ENCODE measurements around the gene ATOX1. TPM values are rescaled to one million over a fixed set of nuclear protein-coding genes. Genes with fewer than 3 reads are reported as not detected.

The ATOX1 gene
- total RNA-seq, 1 experiment from 2014 or later, result 202 TPM

- Histone ChIP-seq H3K4me3 (ENCODE audit: low read depth in 2 of 2, low read length in 2 of 2) (peak overlapping the region in 1 of 2 experiments; percentile 7; a peak in 1 of 4 replicates), H3K27me3 (ENCODE audit: control insufficient read depth, insufficient read depth, low read length) (no peaks in the 10 kb centered on the region), H3K36me3 (ENCODE audit: control insufficient read depth, insufficient read depth, low read length) (no peaks in the 10 kb centered on the region), H3K27ac (ENCODE audit: low read length) (peak overlapping the region; percentile 72), H3K9me3 (ENCODE audit: control insufficient read depth, insufficient read depth, low read depth, low read length) (no peaks in the 10 kb centered on the region), H3K4me1 (ENCODE audit: control insufficient read depth, insufficient read depth, low read length) (peaks cover 51% of the 10 kb centered on the region)
- ATAC-seq (peak; percentile 42), DNase-seq (ENCODE audit: low read depth, low spot score) (no peak)
- TF ChIP-seq CTCF (IDR thresholded peaks at IDR 0.05) (no peak), TCF7L2 (IDR thresholded peaks at IDR 0.05; ENCODE audit: low read depth, low read length) (no peak)
- in situ Hi-C loops (cut with HindIII; ENCODE audit: low pct_unique_long_range_greater_than_20kb, low sequenced_read_pairs) (no loop called here), intact Hi-C loops (cut with micrococcal nuclease; ENCODE audit: unreplicated experiment) (no loop called here)
- no TSS peak for BruUV-seq (replicated peaks)
- POLR2A ChIA-PET, result no interaction called here
- CTCF ChIA-PET, result interaction anchor here (0.6 kb wide), 1 partner anchor 1203 kb away, joined by 11 read pairs; no protein-coding TSS in a partner anchor
These were observed 61.9 kb downstream of the ATOX1 start for GRCh38 chr5:151696470-151697061.

- Histone ChIP-seq H3K9me3 (ENCODE audit: control insufficient read depth, insufficient read depth, low read depth, low read length) (no peaks in the 10 kb centered on the region), H3K4me3 (ENCODE audit: low read depth in 2 of 2, low read length in 2 of 2) (no peak overlapping the region), H3K4me1 (ENCODE audit: control insufficient read depth, insufficient read depth, low read length) (peaks cover 45% of the 10 kb centered on the region), H3K27ac (ENCODE audit: low read length) (peak overlapping the region; percentile 72), H3K36me3 (ENCODE audit: control insufficient read depth, insufficient read depth, low read length) (no peaks in the 10 kb centered on the region), H3K27me3 (ENCODE audit: control insufficient read depth, insufficient read depth, low read length) (no peaks in the 10 kb centered on the region)
- intact Hi-C loops (cut with micrococcal nuclease; ENCODE audit: unreplicated experiment) (no loop called here), in situ Hi-C loops (cut with HindIII; ENCODE audit: low pct_unique_long_range_greater_than_20kb, low sequenced_read_pairs) (no loop called here)
- no peak for DNase-seq (ENCODE audit: low read depth, low spot score)
- CTCF ChIA-PET, result no interaction called here
- no TSS peak for BruUV-seq (replicated peaks)
- POLR2A ChIA-PET, result no interaction called here
- TF ChIP-seq REST (IDR thresholded peaks at IDR 0.05; ENCODE audit: insufficient read depth in 1 of 2, low read depth in 2 of 2, low read length in 1 of 2) (no peak), POLR2AphosphoS5 (IDR thresholded peaks at IDR 0.05; ENCODE audit: low read depth, low read length) (no peak), SIN3A (IDR thresholded peaks at IDR 0.05; ENCODE audit: borderline replicate concordance, insufficient read depth, low read depth, low read length) (no peak), TCF7L2 (IDR thresholded peaks at IDR 0.05; ENCODE audit: low read depth, low read length) (no peak), CTCF (IDR thresholded peaks at IDR 0.05) (no peak)
- no peak for ATAC-seq
These were observed 63.0 kb downstream of the ATOX1 start for GRCh38 chr5:151695464-151695863.
